ENCODE data around the gene DDX21.
"Not testable (repeated sequence)": the region's sequence is repeated elsewhere in the genome, so short reads cannot be mapped to it uniquely, and the experiment has no call there.

DDX21 gene

GRCh38 chr10:68955832-68956532 is at the start of gene DDX21:
Gene DDX21, plus strand, starts transcription at chr10:68956170. Its CDS starts 56 bp downstream, at chr10:68956226.
- peak; percentile 66 for TF ChIP-seq CTCF (conservative IDR thresholded peaks at IDR 0.05; ENCODE audit: control insufficient read depth, insufficient read depth, low read depth, low read length)
- peak within 1 kb of the TSS; percentile 99 for H3K4me3 ChIP-seq (ENCODE audit: control insufficient read depth, low read depth, low read length)
- DNase-seq (ENCODE audit: low read depth), result peak; percentile 92

GRCh38 chr10:68924593-68924992 is 31.4 kb upstream of the DDX21 start:
- no peak for DNase-seq (ENCODE audit: low read depth)
- TF ChIP-seq CTCF (conservative IDR thresholded peaks at IDR 0.05; ENCODE audit: control insufficient read depth, insufficient read depth, low read depth, low read length), result no peak
- H3K4me3 ChIP-seq (ENCODE audit: control insufficient read depth, low read depth, low read length), result no peak overlapping the region

- no peak for TF ChIP-seq CTCF (conservative IDR thresholded peaks at IDR 0.05; ENCODE audit: control insufficient read depth, insufficient read depth, low read depth, low read length)
- H3K4me3 ChIP-seq (ENCODE audit: control insufficient read depth, low read depth, low read length), result no peak overlapping the region
- no peak for DNase-seq (ENCODE audit: low read depth)
Measured at GRCh38 chr10:68925489-68925888, 30.5 kb upstream of the DDX21 start.

GRCh38 chr10:68929157-68929556 is 26.8 kb upstream of the DDX21 start:
- DNase-seq (ENCODE audit: low read depth); H3K4me3 ChIP-seq (ENCODE audit: control insufficient read depth, low read depth, low read length): not testable (repeated sequence)

- DNase-seq (ENCODE audit: low read depth); H3K4me3 ChIP-seq (ENCODE audit: control insufficient read depth, low read depth, low read length): not testable (repeated sequence)
Measured at GRCh38 chr10:68929888-68930287, 26.1 kb upstream of the DDX21 start.

GRCh38 chr10:68932860-68933259 is 23.1 kb upstream of the DDX21 start:
- not testable (repeated sequence) for H3K4me3 ChIP-seq (ENCODE audit: control insufficient read depth, low read depth, low read length); DNase-seq (ENCODE audit: low read depth)

- H3K4me3 ChIP-seq (ENCODE audit: control insufficient read depth, low read depth, low read length), result no peak overlapping the region
- TF ChIP-seq CTCF (conservative IDR thresholded peaks at IDR 0.05; ENCODE audit: control insufficient read depth, insufficient read depth, low read depth, low read length), result no peak
- DNase-seq (ENCODE audit: low read depth), result no peak
Measured at GRCh38 chr10:68934994-68935393, 21.0 kb upstream of the DDX21 start.

- no peak overlapping the region for H3K4me3 ChIP-seq (ENCODE audit: control insufficient read depth, low read depth, low read length)
- peak; percentile 25 for DNase-seq (ENCODE audit: low read depth)
- no peak for TF ChIP-seq CTCF (conservative IDR thresholded peaks at IDR 0.05; ENCODE audit: control insufficient read depth, insufficient read depth, low read depth, low read length)
Measured at GRCh38 chr10:68938117-68938516, 17.9 kb upstream of the DDX21 start.
